HepG2 (cell line): ENCODE measurements around the gene KCNK7. TPM values are rescaled to one million over a fixed set of nuclear protein-coding genes. Genes with fewer than 3 reads are reported as not detected.
A peak's percentile ranks its signal among the peaks of the same experiment; 100 is the strongest.

Experiments
- ATF3 ChIP-seq: sonication (generic); formaldehyde crosslinking; IDR thresholded peaks from 2 replicates; pipeline ENCODE4 v1.4.0; 2020; ENCODE audit warnings: missing genetic modification reagents
- CEBPB ChIP-seq: IDR thresholded peaks from 2 replicates; pipeline ENCODE4 v1.6.1; 2011; ENCODE audit warnings: low read depth, low read length, improper control_type of control experiment, borderline replicate concordance
- GATAD2A ChIP-seq: IDR thresholded peaks from 2 replicates; pipeline ENCODE4 v1.6.1; 2016
- HMGXB3 ChIP-seq: sonication (generic); formaldehyde crosslinking; IDR thresholded peaks from 2 replicates; pipeline ENCODE4 v1.4.0; 2020; ENCODE audit warnings: missing genetic modification reagents, borderline replicate concordance
- HNRNPUL1 ChIP-seq: fragments of 200-400 bp; formaldehyde crosslinking; IDR thresholded peaks from 2 replicates; pipeline ENCODE4 v1.6.1; 2017; ENCODE audit warnings: low read depth, mild to moderate bottlenecking, low read length, moderate library complexity
- JUND ChIP-seq: sonication (generic); formaldehyde crosslinking; IDR thresholded peaks from 2 replicates; pipeline ENCODE4 v1.8.0; 2022; ENCODE audit warnings: mild to moderate bottlenecking, missing genetic modification reagents
- SP4 ChIP-seq: sonication (generic); formaldehyde crosslinking; IDR thresholded peaks from 2 replicates; pipeline ENCODE4 v1.8.1; 2023; ENCODE audit warnings: mild to moderate bottlenecking, missing genetic modification reagents
- U2AF2 ChIP-seq: fragments of 200-400 bp; formaldehyde crosslinking; IDR thresholded peaks from 2 replicates; pipeline ENCODE4 v1.6.1; 2017; ENCODE audit warnings: low read depth, mild to moderate bottlenecking, low read length
- ZBTB21 ChIP-seq: sonication (generic); formaldehyde crosslinking; IDR thresholded peaks from 2 replicates; pipeline ENCODE4 v1.4.0; 2020; ENCODE audit warnings: missing genetic modification reagents
- ZFAT ChIP-seq: sonication (generic); formaldehyde crosslinking; conservative IDR thresholded peaks from 2 replicates; pipeline ENCODE4 v1.8.1; 2023; ENCODE audit warnings: missing genetic modification reagents, inconsistent platforms
- ZNF253 ChIP-seq: sonication (generic); formaldehyde crosslinking; IDR thresholded peaks from 2 replicates; pipeline ENCODE4 v1.8.0; 2022; ENCODE audit warnings: mild to moderate bottlenecking, missing genetic modification reagents, borderline replicate concordance
- ZNF292 ChIP-seq: sonication (generic); formaldehyde crosslinking; IDR thresholded peaks from 2 replicates; pipeline ENCODE4 v1.8.1; 2022; ENCODE audit warnings: mild to moderate bottlenecking, low read depth, missing genetic modification reagents, borderline replicate concordance
- ZNF431 ChIP-seq: sonication (generic); formaldehyde crosslinking; IDR thresholded peaks from 2 replicates; pipeline ENCODE4 v1.9.0; 2022; ENCODE audit warnings: missing genetic modification reagents, low read depth, mild to moderate bottlenecking, borderline replicate concordance
- ZNF543 ChIP-seq: sonication (generic); formaldehyde crosslinking; IDR thresholded peaks from 2 replicates; pipeline ENCODE4 v1.4.0; 2020; ENCODE audit warnings: mild to moderate bottlenecking, missing genetic modification reagents
- ZNF672 ChIP-seq: sonication (generic); formaldehyde crosslinking; IDR thresholded peaks from 2 replicates; pipeline ENCODE4 v1.8.1; 2022; ENCODE audit warnings: missing genetic modification reagents
- ZNF687 ChIP-seq: sonication (generic); formaldehyde crosslinking; IDR thresholded peaks from 2 replicates; pipeline ENCODE4 v1.5.1; 2020; ENCODE audit warnings: mild to moderate bottlenecking, missing genetic modification reagents, moderate library complexity
- ZNF780A ChIP-seq: sonication (generic); formaldehyde crosslinking; IDR thresholded peaks from 2 replicates; pipeline ENCODE4 v1.8.0; 2022; ENCODE audit warnings: mild to moderate bottlenecking, missing genetic modification reagents, moderate library complexity
- polyA plus RNA-seq, 8 experiments: library from polyadenylated mRNA; depleted of rRNA in 3 of 8; stranded (reverse) in 7 of 8; unstranded in 1 of 8; fragments of >200 nt; fragmentation: Illumina TruSeq in 4 of 8; extraction: Trizol in 4 of 8; gene quantifications; 2 replicates each; pipeline versions ENCODE4 v1.2.1 to v1.2.3, GENCODE V29; 2011 to 2016; ENCODE audit warnings: low read depth in 4 of 8, missing spikeins in 1 of 8, mixed read lengths in 1 of 8; ENCODE audit not compliant: insufficient read depth in 1 of 8
- total RNA-seq, 5 experiments: library from RNA; depleted of rRNA; stranded (reverse); fragments of >200 nt; fragmentation: Illumina TruSeq; extraction: Trizol; gene quantifications; 2 replicates each; pipeline ENCODE4 v1.2.3, GENCODE V29; 2016; ENCODE audit warnings: low read depth in 1 of 5
- TF ChIP-seq, protein P1 (sequence below): sonication (generic); formaldehyde crosslinking; IDR thresholded peaks from 2 replicates; pipeline ENCODE4 v1.4.0; 2020; ENCODE audit warnings: missing genetic modification reagents, borderline replicate concordance

KCNK7 gene
- total and polyA plus RNA-seq, 2 of the 13 experiments (the other 11 are each of a cell fraction or from before 2014, with no cell fraction given): 0.11 TPM; not detected in 1

DNA sequence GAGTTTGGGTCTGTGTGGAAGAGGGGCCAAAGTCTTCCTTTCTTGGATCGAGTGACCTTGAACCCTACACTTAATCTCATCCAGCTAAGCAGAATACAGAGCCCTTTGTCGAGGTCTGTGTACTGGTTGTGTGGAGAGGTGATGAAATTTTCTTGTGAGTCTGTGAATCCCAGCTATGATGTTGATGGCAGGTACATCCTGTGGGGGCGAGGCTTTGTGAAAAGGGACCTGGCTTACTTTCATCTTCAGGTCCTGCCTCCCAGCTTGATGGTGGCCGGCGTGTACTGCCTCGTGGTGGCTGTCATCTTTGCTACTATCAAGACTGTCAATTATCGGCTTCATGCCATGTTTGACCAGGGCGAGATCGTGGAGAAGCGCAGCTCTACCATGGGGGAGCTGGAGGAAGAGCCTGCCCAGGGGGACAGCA lies 21.0 kb upstream of the KCNK7 start (continued):
- TF ChIP-seq SP4 (CRISPR knock-in tag): 0 out of 2 replicates have a peak, but pooled peaks have one; percentile 24
- TF ChIP-seq U2AF2: no peak
- TF ChIP-seq ATF3 (CRISPR knock-in tag): peak; percentile 84
- TF ChIP-seq, protein P1, sequence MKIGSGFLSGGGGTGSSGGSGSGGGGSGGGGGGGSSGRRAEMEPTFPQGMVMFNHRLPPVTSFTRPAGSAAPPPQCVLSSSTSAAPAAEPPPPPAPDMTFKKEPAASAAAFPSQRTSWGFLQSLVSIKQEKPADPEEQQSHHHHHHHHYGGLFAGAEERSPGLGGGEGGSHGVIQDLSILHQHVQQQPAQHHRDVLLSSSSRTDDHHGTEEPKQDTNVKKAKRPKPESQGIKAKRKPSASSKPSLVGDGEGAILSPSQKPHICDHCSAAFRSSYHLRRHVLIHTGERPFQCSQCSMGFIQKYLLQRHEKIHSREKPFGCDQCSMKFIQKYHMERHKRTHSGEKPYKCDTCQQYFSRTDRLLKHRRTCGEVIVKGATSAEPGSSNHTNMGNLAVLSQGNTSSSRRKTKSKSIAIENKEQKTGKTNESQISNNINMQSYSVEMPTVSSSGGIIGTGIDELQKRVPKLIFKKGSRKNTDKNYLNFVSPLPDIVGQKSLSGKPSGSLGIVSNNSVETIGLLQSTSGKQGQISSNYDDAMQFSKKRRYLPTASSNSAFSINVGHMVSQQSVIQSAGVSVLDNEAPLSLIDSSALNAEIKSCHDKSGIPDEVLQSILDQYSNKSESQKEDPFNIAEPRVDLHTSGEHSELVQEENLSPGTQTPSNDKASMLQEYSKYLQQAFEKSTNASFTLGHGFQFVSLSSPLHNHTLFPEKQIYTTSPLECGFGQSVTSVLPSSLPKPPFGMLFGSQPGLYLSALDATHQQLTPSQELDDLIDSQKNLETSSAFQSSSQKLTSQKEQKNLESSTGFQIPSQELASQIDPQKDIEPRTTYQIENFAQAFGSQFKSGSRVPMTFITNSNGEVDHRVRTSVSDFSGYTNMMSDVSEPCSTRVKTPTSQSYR (CRISPR knock-in tag): peak; percentile 57; the same call in 1 of the 2 replicates
- peak; percentile 34; the same call in 1 of the 2 replicates for TF ChIP-seq ZBTB21 (CRISPR knock-in tag)
- TF ChIP-seq ZNF672 (CRISPR knock-in tag): no peak
- TF ChIP-seq ZFAT (CRISPR knock-in tag): no peak
- TF ChIP-seq ZNF780A: no peak
- peak; percentile 80 for TF ChIP-seq GATAD2A
- no peak; the same call in 1 of the 2 replicates for TF ChIP-seq ZNF431 (CRISPR knock-in tag)
- peak; percentile 36; the same call in 1 of the 2 replicates for TF ChIP-seq ZNF687
- no peak for TF ChIP-seq ZNF543 (CRISPR knock-in tag)
- TF ChIP-seq HMGXB3 (CRISPR knock-in tag): 0 out of 2 replicates have a peak, but pooled peaks have one; percentile 16
- TF ChIP-seq HNRNPUL1: no peak
- peak; percentile 49; the same call in 1 of the 2 replicates for TF ChIP-seq CEBPB
- TF ChIP-seq JUND (CRISPR knock-in tag): no peak; the same call in 1 of the 2 replicates
- no peak for TF ChIP-seq ZNF253 (CRISPR knock-in tag)
- TF ChIP-seq ZNF292 (CRISPR knock-in tag): no peak
